PC-3 (cell line): ENCODE data around the gene ANO7. TPM values are rescaled to one million over a fixed set of nuclear protein-coding genes. Genes with fewer than 3 reads are reported as not detected.

ENCODE experiments used
- ATAC-seq: fragments of 200-7000 bp; cut with Tn5 transposase; 2 replicates; pipeline ENCODE4 v1.9.1; 2020; ENCODE audit warnings: mild to moderate bottlenecking, moderate library complexity
- BruUV-seq: library from RNA; stranded (reverse); fragments of 400-500 nt; replicated peaks from 2 replicates; lab custom pipeline; 2021; lab: Mats Ljungman, UMichigan
- CTCF ChIA-PET: fragments of 300-600 bp; sonication (Branson Sonifier 250); formaldehyde crosslinking; loops from one replicate; lab custom pipeline; 2022; ENCODE audit warnings: antibody characterized with exemption; lab: Charles Lee
- POLR2A ChIA-PET: fragments of 300-600 bp; sonication (Branson Sonifier 250); formaldehyde crosslinking; loops from one replicate; lab custom pipeline; 2022; ENCODE audit warnings: antibody characterized with exemption; ENCODE audit not compliant: unreplicated experiment; lab: Charles Lee
- DNase-seq: peaks from one replicate; pipeline ENCODE4 v3.0.0-alpha.2; 2015
- H2AFZ ChIP-seq: fragments of 300-600 bp; sonication (generic); 2 replicates; pipeline ENCODE4 v1.6.0; 2016; ENCODE audit warnings: antibody characterized with exemption, low read length
- H3F3A ChIP-seq: fragments of 300-600 bp; sonication (generic); one replicate; pipeline ENCODE4 v1.6.0; 2017; ENCODE audit warnings: antibody characterized with exemption, low read length, control low read depth, mild to moderate bottlenecking; ENCODE audit not compliant: unreplicated experiment
- H3K27ac ChIP-seq: fragments of 300-600 bp; sonication (generic); 2 replicates; pipeline ENCODE4 v1.5.1; 2016; ENCODE audit warnings: mild to moderate bottlenecking, low read length
- H3K27me3 ChIP-seq: fragments of 300-600 bp; sonication (generic); 2 replicates; pipeline ENCODE4 v1.6.1; 2016; ENCODE audit warnings: low read length, mixed read lengths
- H3K36me3 ChIP-seq: fragments of 300-600 bp; sonication (generic); 2 replicates; pipeline ENCODE4 v1.6.1; 2016; ENCODE audit warnings: low read depth, mixed run types, low read length, mixed read lengths
- H3K4me1 ChIP-seq: fragments of 300-600 bp; sonication (generic); 2 replicates; pipeline ENCODE4 v1.5.1; 2016; ENCODE audit warnings: low read length; ENCODE audit not compliant: insufficient read depth
- H3K4me2 ChIP-seq: fragments of 300-600 bp; sonication (generic); 2 replicates; pipeline ENCODE4 v1.6.0; 2016; ENCODE audit warnings: low read length
- H3K4me3 ChIP-seq: fragments of 300-600 bp; sonication (generic); 2 replicates; pipeline ENCODE4 v1.5.1; 2016; ENCODE audit warnings: mild to moderate bottlenecking, low read length, mixed read lengths
- H3K79me2 ChIP-seq: fragments of 300-600 bp; sonication (generic); 2 replicates; pipeline ENCODE4 v1.6.1; 2017; ENCODE audit warnings: low read length, mixed read lengths
- H3K9ac ChIP-seq: fragments of 300-600 bp; sonication (generic); 2 replicates; pipeline ENCODE4 v1.6.0; 2016; ENCODE audit warnings: mild to moderate bottlenecking, low read length
- H3K9me2 ChIP-seq: fragments of 300-600 bp; sonication (generic); replicated peaks from 2 replicates; pipeline ENCODE4 v1.6.1; 2016; ENCODE audit warnings: mixed run types, low read length, mixed read lengths
- H3K9me3 ChIP-seq: fragments of 300-600 bp; sonication (generic); 2 replicates; pipeline ENCODE4 v1.6.1; 2016; ENCODE audit warnings: low read length, mixed read lengths
- H4K20me1 ChIP-seq: fragments of 300-600 bp; sonication (generic); 2 replicates; pipeline ENCODE4 v1.6.1; 2016; ENCODE audit warnings: low read length, mixed read lengths
- CTCF ChIP-seq: fragments of 300-600 bp; sonication (generic); conservative IDR thresholded peaks from 2 replicates; pipeline ENCODE4 v1.5.1; 2017; ENCODE audit warnings: antibody characterized with exemption, low read depth, mild to moderate bottlenecking, low read length
- EZH2 ChIP-seq: fragments of 300-600 bp; sonication (generic); IDR thresholded peaks from one replicate; pipeline ENCODE4 v1.6.1; 2017; ENCODE audit warnings: antibody characterized with exemption, mild to moderate bottlenecking, low read length; ENCODE audit not compliant: unreplicated experiment
- EZH2phosphoT487 ChIP-seq: fragments of 300-600 bp; sonication (generic); IDR thresholded peaks from 2 replicates; pipeline ENCODE4 v1.6.1; 2018; ENCODE audit warnings: mild to moderate bottlenecking, antibody characterized with exemption, low read length, borderline replicate concordance
- intact Hi-C: fragments of 100-400 bp; cut with micrococcal nuclease; formaldehyde crosslinking; loops from 2 replicates; pipeline ENCODE4 v1.9.0; 2023
- total RNA-seq: library from RNA; depleted of rRNA; stranded (reverse); fragments of >200 nt; gene quantifications from 2 replicates; pipeline ENCODE4 v1.2.3, GENCODE V29; 2014

Gene ANO7
- total RNA-seq, 1 experiment from 2014 or later: 2.6 TPM

- Histone ChIP-seq H3K4me1 (no peaks in the 10 kb centered on the region), H4K20me1 (no peaks in the 10 kb centered on the region), H3K4me3 (no peak overlapping the region), H3K9me3 (no peaks in the 10 kb centered on the region), H3K27me3 (no peaks in the 10 kb centered on the region), H3K9ac (no peak overlapping the region), H3F3A (no peaks in the 10 kb centered on the region), H3K36me3 (no peaks in the 10 kb centered on the region), H2AFZ (no peak overlapping the region), H3K4me2 (no peak overlapping the region), H3K27ac (no peak overlapping the region), H3K79me2 (no peaks in the 10 kb centered on the region), H3K9me2 (no peaks in the 10 kb centered on the region)
- ChIA-PET CTCF (no interaction called here), POLR2A (no interaction called here)
- no TSS peak for BruUV-seq
- no peak for ATAC-seq
- intact Hi-C loops: no loop called here
- TF ChIP-seq EZH2phosphoT487 (no peak), CTCF (no peak), EZH2 (no peak)
- DNase-seq: no peak
Observed at GRCh38 chr2:241189093-241189855, 797 bp downstream of the ANO7 start.

GRCh38 chr2:241189856-241190201 lies 1.4 kb downstream of the ANO7 start:
- Histone ChIP-seq H2AFZ (no peak overlapping the region), H3F3A (no peaks in the 10 kb centered on the region), H3K9ac (no peak overlapping the region), H3K9me3 (no peaks in the 10 kb centered on the region), H3K4me3 (no peak overlapping the region), H3K36me3 (no peaks in the 10 kb centered on the region), H3K4me2 (no peak overlapping the region), H3K79me2 (no peaks in the 10 kb centered on the region), H4K20me1 (no peaks in the 10 kb centered on the region), H3K4me1 (no peaks in the 10 kb centered on the region), H3K27me3 (no peaks in the 10 kb centered on the region), H3K9me2 (no peaks in the 10 kb centered on the region), H3K27ac (no peak overlapping the region)
- intact Hi-C loops: no loop called here
- DNase-seq (no peak), ATAC-seq (no peak)
- CTCF ChIA-PET: no interaction called here
- POLR2A ChIA-PET: no interaction called here
- no TSS peak for BruUV-seq
- TF ChIP-seq EZH2 (no peak), CTCF (no peak)

GRCh38 chr2:241190291-241190981 lies 2.0 kb downstream of the ANO7 start:
- Histone ChIP-seq H3K79me2 (no peaks in the 10 kb centered on the region), H3K9me3 (no peaks in the 10 kb centered on the region), H3K9ac (no peak overlapping the region), H4K20me1 (no peaks in the 10 kb centered on the region), H3K36me3 (no peaks in the 10 kb centered on the region), H3K4me1 (no peaks in the 10 kb centered on the region), H2AFZ (no peak overlapping the region), H3K4me2 (no peak overlapping the region), H3K27me3 (no peaks in the 10 kb centered on the region), H3K27ac (no peak overlapping the region), H3K4me3 (no peak overlapping the region), H3K9me2 (no peaks in the 10 kb centered on the region), H3F3A (no peaks in the 10 kb centered on the region)
- DNase-seq (no peak), ATAC-seq (no peak)
- intact Hi-C loops: no loop called here
- ChIA-PET CTCF (no interaction called here), POLR2A (no interaction called here)
- TF ChIP-seq EZH2 (no peak), CTCF (no peak), EZH2phosphoT487 (no peak)
- BruUV-seq: no TSS peak
